ENCODE measurements around the gene CCL26. TPM values are rescaled to one million over a fixed set of nuclear protein-coding genes. Genes with fewer than 3 reads are reported as not detected.

CCL26 gene
- total and polyA plus RNA-seq, 9 of the 15 experiments (the other 6 are each of a cell fraction or from before 2014, with no cell fraction given) = 2.3 to 26.8 (median 8.4) TPM

DNA sequence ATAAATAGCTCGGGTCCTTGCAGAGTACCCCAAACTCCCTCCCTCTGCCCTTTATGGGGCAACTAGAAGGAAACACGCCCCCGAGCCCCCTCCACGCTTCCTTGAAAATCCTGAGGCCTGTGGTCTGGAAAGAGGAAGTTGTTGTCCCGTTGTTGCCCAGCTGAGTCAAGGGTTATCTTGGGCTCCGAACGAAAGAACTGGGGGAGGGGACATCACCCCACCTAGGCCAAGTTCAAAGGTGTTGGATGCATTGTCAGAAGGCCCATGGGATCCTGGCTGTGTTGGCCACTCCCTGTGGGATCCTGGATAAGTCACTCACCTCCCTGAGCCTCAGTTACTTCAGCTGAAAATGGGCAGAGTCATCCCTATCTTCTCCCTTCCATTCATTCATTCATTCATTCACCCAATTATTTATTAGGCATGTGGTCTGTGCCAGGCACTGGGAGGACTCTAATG, 41.8 kb upstream of the CCL26 start, which contains the start of gene CCL24 (continued):
- TF ChIP-seq, protein P1, sequence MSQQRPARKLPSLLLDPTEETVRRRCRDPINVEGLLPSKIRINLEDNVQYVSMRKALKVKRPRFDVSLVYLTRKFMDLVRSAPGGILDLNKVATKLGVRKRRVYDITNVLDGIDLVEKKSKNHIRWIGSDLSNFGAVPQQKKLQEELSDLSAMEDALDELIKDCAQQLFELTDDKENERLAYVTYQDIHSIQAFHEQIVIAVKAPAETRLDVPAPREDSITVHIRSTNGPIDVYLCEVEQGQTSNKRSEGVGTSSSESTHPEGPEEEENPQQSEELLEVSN (IDR thresholded peaks at IDR 0.05; ENCODE audit: borderline replicate concordance in 1 of 2, extremely low read depth in 1 of 2, insufficient read depth in 1 of 2, insufficient read length in 1 of 2, low read depth in 1 of 2, low read length in 1 of 2, poor library complexity in 1 of 2, severe bottlenecking in 1 of 2) = no peak
- TF ChIP-seq GABPB1 (CRISPR knock-in tag; IDR thresholded peaks at IDR 0.05) (no peak), KHSRP (IDR thresholded peaks at IDR 0.05) (no peak), JUND (IDR thresholded peaks at IDR 0.05; ENCODE audit: borderline replicate concordance, low read depth, low read length) (peak; percentile 71), JUND (tag; IDR thresholded peaks at IDR 0.05; ENCODE audit: borderline replicate concordance, low read depth, low read length) (peak; percentile 79; the same call in 2 of the 3 replicates), ZNF41 (CRISPR knock-in tag; conservative IDR thresholded peaks at IDR 0.05) (no peak), PHTF2 (CRISPR knock-in tag; IDR thresholded peaks at IDR 0.05) (no peak), ZNF830 (CRISPR knock-in tag; IDR thresholded peaks at IDR 0.05) (no peak), MTA3 (IDR thresholded peaks at IDR 0.05; ENCODE audit: borderline replicate concordance) (no peak), RBM39 (optimal IDR thresholded peaks at IDR 0.05; ENCODE audit: low read depth, low read length) (no peak), ZNF57 (CRISPR knock-in tag; IDR thresholded peaks at IDR 0.05) (no peak), TCF3 (CRISPR knock-in tag; IDR thresholded peaks at IDR 0.05) (peak; percentile 49), MTA2 (IDR thresholded peaks at IDR 0.05; ENCODE audit: low read depth) (no peak), BHLHE40 (IDR thresholded peaks at IDR 0.05; ENCODE audit: low read length) (no peak; the same call in 1 of the 2 replicates), CGGBP1 (CRISPR knock-in tag; IDR thresholded peaks at IDR 0.05) (no peak), ARID3A (IDR thresholded peaks at IDR 0.05; ENCODE audit: borderline replicate concordance, low read depth, low read length) (no peak), RBM17 (IDR thresholded peaks at IDR 0.05; ENCODE audit: borderline replicate concordance, low read depth, low read length) (no peak), ZNF764 (CRISPR knock-in tag; IDR thresholded peaks at IDR 0.05; ENCODE audit: low read depth) (no peak)
- TF ChIP-seq, protein P2, sequence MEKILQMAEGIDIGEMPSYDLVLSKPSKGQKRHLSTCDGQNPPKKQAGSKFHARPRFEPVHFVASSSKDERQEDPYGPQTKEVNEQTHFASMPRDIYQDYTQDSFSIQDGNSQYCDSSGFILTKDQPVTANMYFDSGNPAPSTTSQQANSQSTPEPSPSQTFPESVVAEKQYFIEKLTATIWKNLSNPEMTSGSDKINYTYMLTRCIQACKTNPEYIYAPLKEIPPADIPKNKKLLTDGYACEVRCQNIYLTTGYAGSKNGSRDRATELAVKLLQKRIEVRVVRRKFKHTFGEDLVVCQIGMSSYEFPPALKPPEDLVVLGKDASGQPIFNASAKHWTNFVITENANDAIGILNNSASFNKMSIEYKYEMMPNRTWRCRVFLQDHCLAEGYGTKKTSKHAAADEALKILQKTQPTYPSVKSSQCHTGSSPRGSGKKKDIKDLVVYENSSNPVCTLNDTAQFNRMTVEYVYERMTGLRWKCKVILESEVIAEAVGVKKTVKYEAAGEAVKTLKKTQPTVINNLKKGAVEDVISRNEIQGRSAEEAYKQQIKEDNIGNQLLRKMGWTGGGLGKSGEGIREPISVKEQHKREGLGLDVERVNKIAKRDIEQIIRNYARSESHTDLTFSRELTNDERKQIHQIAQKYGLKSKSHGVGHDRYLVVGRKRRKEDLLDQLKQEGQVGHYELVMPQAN (IDR thresholded peaks at IDR 0.05; ENCODE audit: borderline replicate concordance) = no peak
